OCI-M1 (cell line): Measurements from ENCODE around the gene UBN2.
A peak's percentile ranks its signal among the peaks of the same experiment; 100 is the strongest.

ENCODE experiments used
- DNase-seq: peaks from one replicate; lab custom pipeline; 2025; lab: John Stamatoyannopoulos, UW

Gene UBN2

DNA sequence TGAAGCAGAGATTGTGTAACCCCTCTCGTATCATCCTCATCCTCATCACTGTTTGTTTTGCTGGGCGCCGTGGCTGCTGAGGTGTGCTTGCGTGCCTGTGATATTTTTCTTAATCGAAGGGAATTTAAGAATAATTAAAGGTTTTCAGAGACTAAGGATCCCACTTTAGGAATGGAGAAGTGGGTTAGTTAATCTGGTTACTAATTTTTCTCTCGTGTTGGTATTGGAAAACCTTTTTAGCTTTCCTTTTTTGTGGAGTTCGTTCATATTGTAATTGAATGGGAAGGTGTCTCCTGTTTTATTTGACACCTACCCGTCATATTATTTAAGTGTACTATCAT is 1.3 kb downstream of the UBN2 start:
- DNase-seq, result no peak

DNA sequence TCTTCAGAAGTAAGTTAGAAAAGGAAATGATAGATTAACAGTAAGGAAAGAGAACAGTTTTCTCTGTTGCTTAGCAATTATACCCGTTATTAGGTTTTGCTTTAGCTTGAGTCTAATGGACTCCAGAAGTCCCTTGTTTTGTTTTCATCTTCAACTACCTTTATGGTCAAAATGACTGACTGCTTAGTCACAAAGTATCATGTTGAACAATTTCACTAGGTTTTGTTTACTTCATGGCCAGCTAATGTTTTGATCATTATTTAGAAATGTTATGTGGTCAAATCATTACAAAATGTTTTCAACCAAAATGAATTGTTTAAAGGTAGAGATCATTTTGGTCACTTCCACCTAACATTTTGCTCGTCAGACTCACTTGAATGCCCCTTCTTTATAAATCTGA is 1.9 kb downstream of the UBN2 start:
- peak; percentile 4 for DNase-seq

DNA sequence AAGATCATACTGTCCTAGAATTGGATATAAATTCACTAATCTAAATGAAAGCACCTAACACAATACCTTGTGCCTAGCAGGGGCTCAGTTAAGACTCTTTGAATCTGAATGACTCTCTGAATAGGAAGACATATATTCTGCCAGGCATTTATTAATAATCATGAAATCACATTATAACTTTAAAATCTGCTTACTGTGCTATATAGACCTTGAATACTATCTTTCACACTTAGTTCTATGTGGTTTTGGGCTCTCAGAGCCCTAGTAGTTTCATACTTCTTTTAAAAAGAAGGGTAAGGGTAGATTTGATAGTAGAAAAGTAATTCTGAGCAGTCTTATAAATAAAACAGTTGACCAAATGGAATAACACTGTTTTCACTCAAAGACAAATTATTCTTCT is 10.2 kb downstream of the UBN2 start:
- DNase-seq, result no peak

DNA sequence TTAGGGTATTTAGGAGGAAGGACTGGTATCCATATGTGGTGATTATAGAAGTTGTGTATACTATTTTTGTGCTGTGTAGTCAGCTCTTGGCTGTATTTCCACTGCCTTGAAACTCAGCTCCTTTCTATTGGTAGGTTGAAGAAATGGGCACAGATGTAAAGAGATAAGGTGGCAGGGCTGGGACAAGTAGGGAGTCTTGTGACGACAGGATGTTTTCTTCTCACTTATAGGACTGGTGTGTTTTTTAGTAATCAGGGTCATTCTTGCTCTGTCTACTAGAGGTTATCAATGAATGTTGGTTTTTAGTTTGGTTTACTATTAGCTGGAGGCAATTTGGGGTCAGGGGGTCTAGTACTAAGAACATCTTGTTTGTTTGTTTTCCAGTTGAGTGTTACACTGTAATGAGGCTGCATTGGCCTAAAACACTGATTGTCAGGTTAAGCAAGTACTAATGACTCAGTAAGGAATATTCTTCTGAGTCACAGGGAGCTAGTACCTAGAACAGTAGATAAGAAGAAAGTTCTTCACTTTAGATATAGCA is 11.8 kb downstream of the UBN2 start:
- peak; percentile 12 for DNase-seq

DNA sequence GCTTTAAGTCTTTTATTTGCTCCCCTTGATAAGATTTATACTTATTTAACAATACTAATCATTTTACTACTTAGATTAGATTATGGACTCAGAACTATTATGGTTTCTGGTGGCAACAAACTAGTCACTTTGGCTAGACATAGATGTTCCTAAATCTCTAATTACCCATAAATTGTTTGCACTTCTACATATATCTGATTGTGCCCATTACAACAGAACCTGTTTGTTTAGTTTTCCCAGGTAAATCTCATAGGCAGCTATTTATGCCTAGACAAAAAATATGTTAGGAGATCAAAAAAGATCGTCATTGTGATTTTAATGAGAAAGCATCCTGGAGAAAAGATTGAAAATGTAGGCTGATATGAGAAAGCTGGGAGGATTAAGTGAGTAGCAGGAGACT is 14.4 kb downstream of the UBN2 start:
- no peak for DNase-seq

DNA sequence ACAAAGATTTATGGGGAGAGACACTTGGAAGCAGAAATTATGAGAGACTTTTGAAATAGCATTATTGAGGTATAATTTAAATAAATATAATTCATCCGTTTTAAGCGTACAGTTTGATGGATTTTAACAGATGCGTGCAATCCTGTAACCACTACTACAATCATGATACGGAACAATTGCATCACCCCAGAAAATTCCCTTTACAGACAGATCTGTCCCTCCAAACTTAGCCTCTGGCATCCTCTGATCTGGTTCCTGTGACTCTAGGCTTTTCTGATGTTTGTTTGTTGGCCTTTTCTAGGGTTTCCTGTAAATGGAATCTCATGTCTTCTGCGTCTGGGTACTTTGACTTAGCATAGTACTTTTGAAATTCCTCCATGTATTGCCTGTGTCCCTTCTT is 15.5 kb downstream of the UBN2 start:
- no peak for DNase-seq

DNA sequence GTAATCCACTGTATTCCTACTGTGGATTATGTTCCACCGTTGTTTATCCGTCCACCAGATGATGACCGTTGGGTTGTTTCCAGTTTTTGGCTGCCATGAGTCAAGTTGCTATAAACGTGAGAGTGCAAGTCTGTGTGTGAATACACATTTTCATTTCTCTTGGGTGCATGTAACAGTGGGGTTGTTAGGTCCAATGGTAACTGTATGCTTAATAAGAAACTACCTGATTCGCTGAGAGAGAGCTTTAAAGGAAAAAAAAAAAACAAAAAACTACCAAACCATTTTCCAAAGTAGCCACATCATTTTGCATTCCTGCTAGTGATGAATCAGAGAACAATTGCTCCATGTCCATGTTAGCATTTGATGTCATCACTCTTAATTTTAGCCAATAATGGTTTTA is 15.9 kb downstream of the UBN2 start:
- DNase-seq, result no peak

DNA sequence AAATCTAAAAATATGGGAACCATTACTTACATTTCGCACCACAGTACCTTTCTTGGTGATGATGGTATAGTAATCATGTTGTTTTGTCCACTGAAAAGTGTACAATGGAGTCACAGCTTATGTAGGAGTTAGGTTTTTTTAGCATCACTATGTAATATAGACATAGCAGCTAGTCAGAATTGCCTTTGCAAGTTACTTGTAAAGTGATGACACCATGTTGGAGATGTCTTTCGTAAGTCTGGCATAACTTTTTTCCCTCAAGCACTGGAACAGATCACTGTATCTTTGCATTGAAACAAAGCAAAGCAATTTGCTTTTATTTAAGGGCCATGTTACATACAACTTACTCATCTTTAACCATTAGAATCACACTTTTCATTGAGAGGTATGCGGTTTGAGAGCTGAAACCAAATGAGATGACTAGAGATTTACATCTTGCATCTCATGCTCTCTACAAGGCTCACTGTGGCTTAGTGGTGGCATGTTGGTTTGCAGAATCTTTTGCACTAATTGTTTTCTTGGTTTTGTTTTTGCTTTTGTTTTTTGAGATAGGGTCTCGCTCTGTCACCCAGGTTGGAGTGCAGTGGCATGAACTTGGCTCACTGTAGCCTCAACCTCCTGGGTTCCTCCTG is 18.3 kb downstream of the UBN2 start:
- no peak for DNase-seq

DNA sequence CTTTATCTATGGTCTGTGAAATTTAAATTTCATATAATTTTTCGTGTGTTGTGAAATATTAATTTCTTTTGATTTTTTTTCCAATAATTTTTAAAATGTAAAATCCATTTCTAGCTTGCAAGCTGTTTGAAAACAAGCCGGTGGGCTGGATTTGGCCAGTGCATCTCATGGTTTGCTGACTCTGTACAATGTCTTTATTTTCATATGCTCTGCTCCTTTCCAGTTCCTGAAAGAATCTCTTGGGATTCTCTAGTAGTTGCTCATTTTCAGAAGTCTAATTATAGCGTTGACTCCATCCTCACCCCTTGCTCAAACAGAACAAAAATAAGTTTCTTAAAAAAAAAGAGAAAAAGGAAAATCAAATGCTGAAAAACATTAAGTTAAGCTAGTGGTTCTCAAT is 21.4 kb downstream of the UBN2 start:
- no peak for DNase-seq

DNA sequence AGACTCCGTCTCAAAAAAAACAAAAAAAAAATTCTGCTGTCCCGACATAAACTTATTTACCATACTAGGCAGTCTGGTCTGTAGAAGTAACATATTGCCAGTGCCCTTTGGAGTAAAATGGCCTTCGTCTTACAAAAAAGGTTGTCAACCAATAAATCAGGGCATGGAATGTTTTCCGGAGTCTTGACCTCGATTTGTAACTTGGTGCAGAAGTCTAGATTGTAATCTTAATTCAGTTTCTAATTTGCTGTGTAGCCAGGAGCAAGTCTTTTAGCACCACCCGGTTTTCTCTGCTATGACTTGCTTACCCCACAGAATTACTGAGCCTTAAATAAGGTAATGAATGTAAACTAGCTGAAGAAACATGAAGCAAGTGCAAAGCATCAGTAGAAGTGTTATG is 23.2 kb downstream of the UBN2 start:
- no peak for DNase-seq

DNA sequence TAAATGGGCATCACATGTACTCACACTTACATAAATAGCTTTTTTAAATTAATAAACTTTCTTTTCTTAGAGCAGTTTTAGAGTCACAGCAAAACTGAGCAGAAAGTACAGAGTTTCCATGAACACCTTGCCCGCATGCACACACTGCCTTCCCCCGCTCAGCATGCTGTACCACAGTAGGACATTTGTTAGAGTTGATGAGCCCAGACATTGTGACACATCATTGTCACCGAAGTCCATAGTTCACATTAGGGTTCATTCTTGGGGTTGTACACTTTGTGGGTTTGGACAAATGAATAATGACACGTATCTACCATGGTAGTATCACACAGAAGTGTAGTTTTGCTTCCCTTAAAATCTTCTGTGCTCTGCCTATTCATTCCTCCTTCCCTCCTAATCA is 23.7 kb downstream of the UBN2 start:
- no peak for DNase-seq

DNA sequence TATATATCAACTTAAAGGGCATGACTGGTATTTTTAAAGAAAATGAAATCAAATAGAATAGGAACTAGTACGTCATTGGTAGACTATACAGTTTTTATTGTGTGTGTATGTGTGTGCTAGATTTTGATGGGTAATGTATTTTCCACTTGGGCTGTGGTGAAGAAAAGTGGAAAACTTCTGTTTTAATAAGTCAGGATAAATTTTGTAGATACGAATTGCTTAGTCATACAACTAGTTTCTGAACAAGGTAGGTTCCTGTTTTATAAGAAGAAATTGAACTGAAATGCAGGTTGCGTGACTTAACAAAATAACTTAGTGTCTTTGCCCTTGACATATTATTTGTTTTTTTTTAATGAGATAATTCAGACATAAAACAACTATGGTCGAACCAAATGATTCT is 24.3 kb downstream of the UBN2 start:
- no peak for DNase-seq

DNA sequence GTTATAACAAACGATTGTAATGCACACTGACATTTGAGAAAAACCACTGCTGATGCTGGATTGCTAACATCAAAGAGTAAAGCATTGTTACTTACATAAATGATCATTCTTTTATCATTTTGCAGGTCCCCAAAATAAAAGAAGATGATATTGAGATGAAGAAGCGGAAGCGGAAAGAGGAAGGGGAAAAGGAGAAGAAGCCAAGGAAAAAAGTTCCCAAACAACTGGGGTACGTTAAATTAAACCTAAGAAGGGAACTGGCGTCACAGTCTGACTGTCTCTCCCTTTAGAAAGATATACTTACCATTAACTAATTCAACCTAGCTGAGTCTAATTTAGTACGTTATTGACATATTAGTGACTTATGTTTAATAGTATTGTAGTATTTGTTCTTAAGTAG is 28.1 kb downstream of the UBN2 start:
- no peak for DNase-seq

DNA sequence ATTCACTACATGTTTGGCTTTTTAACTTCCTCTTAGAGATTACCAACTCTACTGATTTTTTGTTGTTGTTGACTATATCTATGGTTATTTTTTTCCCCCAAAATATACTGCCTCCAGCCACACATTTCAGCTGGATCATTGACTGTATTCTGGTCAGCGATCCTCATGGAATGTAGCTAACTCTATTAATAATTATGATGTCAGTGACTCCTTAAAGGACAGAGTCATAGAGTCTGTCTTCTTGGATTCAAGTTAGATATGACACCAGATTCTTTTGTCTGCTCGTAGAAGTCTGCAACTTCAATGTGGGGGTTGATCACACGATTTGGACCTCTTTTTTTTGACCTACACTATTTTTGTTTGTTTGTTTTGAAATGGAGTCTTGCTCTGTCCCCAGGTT is 33.2 kb downstream of the UBN2 start:
- DNase-seq, result no peak

DNA sequence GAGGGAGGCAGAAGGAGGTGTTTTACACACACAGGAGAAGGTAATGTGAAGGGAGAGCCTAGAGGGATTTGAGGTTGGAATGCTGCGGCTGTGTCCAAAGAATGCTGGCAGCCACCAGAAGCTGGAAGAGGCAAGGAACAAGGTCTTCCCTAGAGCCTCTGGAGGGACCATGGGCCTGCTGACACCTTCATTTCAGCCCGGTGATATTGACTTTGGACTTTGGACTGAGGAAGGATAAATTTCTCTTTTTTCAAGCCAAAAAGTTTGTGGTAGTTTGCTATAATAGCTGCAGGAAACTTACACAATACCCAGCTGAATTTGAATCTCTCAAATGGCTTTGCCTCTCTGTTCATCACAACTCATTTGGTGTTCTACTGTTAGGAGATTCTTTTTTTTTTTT is 34.6 kb downstream of the UBN2 start:
- DNase-seq, result no peak

DNA sequence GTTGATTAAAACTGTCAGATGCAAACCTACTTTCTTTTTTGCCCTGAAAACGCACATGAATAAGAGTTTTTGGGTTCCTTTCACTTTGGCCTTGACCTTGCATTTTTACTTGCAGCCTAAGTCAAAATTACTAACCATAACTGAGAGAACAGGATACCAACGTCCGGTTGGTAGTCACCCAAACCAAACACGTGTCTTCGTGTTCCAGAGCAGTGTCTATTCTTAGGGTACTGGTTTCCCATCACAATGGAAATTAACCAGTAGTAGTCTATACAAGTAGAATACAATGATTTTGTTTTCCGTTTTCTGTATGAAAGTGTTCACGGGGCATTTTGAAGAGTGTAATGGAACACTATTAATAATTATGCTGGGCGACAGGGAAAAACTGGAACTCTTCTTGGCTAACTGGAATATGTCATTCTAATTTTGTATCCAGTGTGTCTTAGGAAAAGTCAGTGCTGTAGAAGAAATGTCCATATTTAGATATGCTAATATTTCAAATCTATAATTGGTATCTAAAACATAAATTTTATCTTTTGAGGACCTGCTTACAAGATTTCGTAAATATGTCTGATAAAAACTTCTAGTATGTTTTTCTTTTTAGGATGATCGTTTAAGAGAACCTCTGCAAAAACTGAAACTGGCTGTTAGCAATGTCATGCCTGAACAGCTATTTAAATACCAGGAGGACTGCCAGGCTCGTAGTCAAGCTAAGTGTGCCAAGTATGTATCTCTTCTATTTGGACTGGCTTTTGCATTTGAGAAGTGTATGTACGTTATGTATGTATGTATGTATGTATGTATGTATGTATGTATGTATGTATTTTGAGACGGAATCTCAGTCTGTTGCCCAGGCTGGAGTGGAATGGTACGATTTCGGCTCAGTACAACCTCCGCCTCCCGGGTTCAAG is 40.9 kb downstream of the UBN2 start:
- DNase-seq, result no peak

DNA sequence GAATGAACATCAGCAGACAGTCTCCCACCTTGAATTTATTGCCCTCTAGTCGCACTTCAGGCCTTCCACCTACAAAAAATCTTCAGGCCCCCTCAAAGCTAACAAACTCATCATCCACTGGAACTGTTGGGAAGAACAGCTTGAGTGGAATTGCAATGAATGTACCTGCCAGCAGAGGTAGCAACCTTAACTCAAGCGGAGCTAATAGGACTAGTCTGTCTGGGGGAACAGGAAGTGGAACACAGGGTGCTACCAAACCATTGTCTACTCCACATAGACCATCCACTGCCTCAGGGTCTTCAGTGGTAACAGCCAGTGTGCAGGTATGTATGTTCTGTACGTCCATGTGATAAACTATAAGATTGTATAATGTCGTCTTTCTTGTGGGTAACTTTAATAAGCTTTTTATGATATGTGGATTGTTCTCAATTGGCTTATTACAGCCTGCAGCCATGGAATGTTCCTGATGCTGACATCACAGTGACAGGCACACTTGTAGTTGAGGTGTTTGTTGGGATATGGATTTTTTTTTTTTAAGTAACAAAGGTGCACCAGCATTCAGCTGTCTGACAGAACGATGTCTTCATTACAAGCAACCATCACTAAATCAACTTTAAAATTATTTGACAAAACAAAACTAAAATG is 53.3 kb downstream of the UBN2 start:
- no peak for DNase-seq

DNA sequence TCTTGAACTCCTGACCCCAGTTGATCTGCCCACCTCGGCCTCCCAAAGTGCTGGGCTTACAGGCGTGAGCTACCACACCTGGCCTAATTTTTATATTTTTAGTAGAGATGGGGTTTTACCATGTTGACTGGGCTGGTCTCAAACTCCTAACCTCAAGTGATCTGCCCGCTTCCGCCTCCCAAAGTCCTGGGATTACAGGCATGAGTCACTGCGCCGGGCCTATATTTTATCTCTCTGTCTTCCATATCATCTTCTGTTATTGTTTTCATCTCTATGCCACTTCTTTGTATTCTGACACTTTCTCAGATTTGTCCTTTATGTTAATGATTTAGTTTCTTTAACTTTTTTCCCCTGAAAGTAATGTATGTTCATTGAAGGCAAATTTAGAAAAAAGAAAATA is 55.1 kb downstream of the UBN2 start:
- no peak for DNase-seq

DNA sequence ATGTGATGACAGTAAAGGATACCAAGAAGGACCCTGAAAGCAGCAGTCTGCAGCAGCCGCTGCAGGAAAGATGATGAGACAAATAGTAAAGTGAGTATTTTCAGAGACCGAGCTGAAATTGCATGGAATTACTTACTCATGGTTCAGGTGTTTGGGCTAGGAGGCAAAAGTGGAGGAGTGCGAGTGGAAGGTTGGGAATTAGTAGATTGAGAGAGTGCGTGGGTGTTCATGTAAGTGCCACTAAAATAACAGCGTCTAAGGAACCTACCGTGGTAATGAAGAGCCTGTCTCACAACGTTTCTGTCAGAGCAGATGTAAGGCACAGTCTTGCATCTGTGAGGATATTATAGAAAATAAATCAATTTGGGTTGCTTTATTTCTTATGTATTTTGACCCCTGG is 61.8 kb downstream of the UBN2 start:
- DNase-seq, result no peak

DNA sequence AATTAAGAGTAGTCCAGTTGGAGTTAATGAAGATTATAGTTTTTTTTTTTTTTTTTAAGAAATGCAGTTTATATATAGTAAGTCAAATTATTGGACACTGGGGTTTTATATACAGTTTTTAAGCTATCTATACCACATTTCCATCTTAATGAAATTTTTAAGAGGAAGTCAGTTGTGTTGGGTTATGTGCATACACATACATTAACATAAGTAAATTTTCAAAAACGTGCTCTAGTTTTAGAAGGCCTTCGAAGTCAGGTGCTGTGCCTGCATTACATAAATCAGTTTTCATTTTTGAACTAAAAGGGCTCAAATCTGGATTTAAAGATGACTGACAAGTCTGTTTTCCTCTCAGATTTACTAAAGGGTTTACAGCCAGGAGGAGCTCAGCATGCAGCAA is 62.5 kb downstream of the UBN2 start:
- DNase-seq, result no peak

DNA sequence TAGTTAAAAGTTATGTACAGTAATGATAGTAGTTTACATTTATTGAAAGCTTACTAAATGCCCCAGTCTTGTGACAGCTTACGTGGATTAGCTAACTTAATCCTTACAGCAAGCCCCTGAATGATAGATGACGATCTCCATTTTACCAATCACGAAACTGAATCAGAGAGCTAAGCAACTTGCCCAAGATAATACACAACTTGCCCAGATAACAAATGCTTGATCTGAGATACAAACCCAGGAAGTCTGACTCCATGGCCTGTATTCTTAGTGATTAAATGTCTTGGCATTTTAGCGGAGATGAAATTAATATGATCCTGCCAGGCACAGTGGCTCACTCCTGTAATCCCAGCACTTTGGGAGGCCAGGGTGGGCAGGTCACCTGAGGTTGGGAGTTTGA is 63.2 kb downstream of the UBN2 start:
- no peak for DNase-seq

DNA sequence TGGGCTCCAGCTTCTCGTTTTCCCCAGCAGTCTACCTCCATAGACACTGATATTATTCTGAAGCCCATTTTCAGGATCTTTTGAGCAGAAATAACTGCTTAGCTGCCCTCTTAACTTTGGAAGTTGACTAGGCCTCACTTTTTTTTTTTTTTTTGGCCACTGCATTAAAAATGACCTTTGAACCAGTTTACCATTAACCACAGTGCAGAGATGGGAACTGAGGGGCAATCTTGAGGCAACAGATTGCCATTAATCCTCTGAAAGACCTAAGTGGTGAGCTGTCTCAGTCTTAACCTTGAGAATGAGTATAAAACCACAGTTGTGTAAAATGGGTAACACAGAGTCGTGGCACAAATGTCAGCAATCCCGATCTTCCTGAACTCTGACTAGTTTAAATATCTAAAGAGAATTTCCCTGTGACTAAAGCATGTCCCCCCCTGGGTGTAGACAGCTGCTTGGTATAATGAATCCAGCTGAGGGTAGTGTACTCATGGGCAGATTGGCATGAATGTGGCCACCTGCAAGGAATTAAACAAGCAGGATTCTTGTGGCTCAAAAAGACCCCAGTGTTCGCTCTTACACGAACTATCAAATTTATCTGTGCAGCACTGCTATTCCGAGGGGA is 64.0 kb downstream of the UBN2 start:
- no peak for DNase-seq

DNA sequence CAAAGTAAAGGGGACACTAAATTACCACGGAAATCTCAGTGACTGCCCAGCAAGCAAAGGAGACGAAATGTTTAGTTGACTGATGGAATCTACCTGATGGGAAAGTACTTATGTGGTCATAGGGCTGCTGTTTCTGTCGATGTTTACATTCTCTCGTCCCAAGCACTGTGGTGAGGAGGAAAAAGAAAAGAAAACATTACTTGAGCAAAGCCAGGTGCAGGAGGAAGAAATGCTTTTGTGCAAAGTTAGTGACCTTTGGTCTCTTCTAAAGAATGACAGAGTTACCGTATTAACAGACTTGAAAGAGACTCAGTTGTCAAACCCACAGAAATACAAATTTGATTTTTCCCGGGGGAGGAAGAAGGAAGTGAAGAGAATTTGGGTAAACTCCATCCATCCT is 66.8 kb downstream of the UBN2 start:
- DNase-seq, result no peak
